NCI-H187 treated with DMSO at 0.1 percent for 48 hours (cell line): ENCODE results near the gene ERMP1.
"Not testable (repeated sequence)": the region's sequence is repeated elsewhere in the genome, so short reads cannot be mapped to it uniquely, and the experiment has no call there.

ENCODE experiments used
- DNase-seq: peaks from one replicate; lab custom pipeline; 2025; lab: John Stamatoyannopoulos, UW

Gene ERMP1

GRCh38 chr9:5832538-5833529, at the start of gene ERMP1:
ERMP1 (minus strand) TSS chr9:5833117; CDS start chr9:5833027, 90 bp downstream.
- DNase-seq: peak; percentile 32

DNA sequence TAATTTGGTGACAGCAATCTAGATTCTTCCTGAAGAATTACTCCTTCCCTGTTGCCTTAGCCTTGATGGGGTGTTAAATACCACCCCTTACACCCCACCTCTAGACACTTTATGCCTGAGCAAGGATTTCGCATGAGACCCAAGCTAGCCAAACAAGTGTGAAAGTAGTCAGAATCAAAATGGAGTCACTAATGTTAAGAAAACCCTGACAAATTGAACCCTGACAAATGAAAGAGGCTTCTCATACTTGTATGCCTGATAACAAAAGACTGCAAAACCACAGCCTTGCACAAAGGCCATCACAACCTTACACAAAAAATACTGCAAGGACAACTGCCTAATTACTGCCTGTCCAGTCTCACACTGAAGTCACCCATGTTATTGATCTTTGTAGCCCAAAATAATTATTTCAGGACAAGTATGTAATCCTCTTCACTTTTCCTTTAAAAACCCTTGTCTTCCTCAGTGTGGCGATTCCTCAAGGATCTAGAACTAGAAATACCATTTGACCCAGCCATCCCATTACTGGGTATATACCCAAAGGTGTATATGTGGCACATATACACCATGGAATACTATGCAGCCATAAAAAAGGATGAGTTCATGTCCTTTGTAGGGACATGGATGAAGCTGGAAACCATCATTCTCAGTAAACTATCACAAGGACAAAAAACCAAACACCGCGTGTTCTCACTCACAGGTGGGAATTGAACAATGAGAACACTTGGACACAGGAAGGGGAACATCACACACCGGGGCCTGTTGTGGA, 49.5 kb upstream of the ERMP1 start:
- not testable (repeated sequence) for DNase-seq

DNA sequence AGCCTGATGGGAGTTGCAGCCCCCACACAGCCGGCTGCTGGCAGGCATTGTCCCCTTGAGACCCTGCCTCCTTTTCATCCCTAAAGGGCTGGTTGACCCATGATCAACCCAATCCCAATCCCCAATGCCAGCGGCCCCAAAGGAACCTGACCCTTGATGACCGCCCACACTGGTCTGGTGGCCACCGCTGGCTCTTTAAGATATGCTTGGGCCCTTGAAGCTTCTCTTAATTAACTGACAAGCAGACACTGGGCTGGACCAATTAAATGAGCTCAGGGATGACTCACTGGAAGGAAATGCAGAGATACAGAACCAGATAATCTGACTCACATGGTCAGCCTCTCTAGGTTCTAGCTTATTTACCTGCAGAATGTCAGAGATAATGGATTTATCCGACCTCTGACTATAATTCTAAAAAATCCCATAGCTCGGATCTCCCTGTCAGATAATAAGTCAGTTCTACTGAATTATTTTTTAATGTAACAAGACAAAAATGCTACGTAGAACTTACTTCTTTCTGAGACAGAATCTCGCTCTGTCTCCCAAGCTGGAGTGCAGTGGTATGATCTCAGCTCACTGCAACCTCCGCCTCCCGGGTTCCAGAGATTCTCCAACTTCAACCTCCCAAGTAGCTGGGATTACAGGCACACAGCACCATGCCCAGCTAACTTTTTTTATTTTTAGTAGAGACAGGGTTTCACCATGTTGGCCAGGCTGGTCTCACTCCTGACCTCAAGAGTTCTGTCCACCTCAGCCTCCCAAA, 46.7 kb upstream of the ERMP1 start:
- no peak for DNase-seq

DNA sequence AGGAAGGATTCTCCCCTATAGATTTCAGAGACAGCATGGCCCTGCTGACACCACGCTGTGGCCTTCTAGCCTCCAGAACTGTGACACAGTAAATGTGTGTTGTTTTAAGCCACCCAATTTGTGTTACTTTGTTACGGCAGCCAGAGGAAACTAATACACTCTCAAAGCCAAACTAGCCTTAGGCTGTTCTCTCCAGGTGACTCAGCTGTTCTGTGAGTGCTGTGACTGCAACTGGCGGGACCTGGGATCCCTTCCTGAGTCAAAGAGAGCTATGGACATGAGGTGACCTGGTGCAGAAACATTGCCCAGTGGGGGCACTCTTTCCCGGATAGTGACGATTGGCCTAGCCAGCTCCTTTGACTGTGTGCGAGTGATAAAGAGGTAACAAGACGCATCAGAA, 43.8 kb upstream of the ERMP1 start:
- no peak for DNase-seq

GRCh38 chr9:5876026-5876425, 43.1 kb upstream of the ERMP1 start:
- DNase-seq: no peak

- no peak for DNase-seq
These were observed 41.1 kb upstream of the ERMP1 start for GRCh38 chr9:5874048-5874447.

DNA sequence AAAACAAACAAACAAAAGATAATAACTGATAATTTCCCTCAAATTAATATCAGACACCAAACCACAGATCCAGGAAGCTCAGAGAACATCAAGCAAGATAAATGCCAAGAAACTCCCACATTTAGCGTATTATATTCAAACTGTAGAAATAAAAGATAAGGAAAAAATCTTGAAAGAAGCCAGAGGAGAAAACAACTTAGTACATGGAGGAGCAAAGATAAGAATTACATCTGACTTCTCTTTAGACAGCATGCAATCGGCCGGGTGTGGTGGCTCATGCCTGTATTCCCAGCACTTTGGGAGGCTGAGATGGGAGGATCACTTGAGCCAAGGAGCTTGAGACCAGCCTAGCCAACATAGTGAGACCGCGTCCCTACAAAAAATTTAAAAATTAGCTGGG, 40.5 kb upstream of the ERMP1 start:
- no peak for DNase-seq

- no peak for DNase-seq
These were observed 39.6 kb upstream of the ERMP1 start for GRCh38 chr9:5872511-5872910.

- DNase-seq: no peak
These were observed 38.9 kb upstream of the ERMP1 start for GRCh38 chr9:5871785-5872184.

DNA sequence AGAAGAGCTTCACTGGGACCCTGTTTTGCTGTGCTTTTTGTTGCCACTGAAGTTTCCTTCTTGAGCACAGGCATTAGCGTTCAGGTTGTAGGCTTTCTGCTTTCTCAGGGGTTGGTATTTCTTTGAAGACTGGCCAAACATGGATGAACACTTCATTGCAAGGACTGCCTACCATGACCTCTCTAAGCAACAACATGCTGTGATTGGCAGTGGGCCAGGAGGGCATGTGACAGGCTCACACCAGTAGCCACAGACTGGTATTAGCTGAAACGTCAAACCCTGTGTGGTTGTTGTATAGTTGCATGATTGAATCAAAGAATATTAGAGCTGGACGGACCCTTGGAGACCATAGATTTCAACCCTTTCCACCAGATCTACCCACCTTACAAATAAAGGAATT, 37.8 kb upstream of the ERMP1 start:
- no peak for DNase-seq

DNA sequence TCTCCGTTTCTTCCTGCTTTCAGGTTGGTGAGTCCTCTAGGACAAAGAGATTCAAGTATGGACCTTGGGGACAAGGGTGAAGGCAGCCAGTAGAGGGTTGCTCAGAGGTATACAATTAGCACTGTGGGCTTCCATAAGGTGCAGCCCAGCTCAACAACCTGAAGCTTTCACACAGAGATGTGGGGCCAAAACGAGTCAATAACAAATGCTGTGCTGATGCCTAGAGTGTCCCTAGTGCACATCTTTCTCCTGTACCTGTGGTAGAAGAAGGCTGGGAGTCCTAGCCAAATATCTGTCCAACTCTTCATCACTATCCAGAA, 37.1 kb upstream of the ERMP1 start:
- DNase-seq: no peak

DNA sequence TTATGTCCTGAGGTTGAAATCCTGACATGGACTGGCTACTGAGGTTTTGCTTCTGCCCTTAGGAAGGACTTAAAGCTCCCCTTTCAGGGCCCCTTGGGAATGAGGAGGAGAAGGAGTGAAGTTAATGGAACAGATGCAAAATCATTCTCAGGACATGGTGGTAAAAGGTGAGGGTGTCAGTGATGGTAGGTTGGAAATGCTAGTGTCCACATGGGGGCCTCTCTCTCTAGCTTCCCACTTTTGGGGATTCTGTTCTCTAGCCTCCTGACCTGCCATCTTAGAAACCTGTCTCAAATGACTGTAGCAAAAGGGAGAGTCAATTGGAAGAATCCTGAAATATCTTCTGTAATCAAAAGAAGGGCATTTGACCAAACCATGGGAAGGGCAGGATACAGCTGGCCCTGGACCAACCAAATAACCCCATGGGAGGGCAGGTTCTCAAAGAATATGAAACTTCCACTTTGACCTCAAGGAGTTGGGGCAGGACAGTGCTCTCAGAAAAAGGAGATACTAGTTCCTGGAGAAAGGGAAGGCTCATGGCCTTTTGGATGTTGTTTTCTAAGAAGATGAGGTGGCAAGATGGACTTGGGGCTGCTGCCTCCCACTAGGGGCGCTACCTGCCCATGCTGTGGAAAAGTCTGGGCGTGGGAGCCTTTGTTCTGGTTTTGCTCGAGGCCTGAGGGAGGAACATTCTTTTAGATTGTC, 36.5 kb upstream of the ERMP1 start:
- no peak for DNase-seq

DNA sequence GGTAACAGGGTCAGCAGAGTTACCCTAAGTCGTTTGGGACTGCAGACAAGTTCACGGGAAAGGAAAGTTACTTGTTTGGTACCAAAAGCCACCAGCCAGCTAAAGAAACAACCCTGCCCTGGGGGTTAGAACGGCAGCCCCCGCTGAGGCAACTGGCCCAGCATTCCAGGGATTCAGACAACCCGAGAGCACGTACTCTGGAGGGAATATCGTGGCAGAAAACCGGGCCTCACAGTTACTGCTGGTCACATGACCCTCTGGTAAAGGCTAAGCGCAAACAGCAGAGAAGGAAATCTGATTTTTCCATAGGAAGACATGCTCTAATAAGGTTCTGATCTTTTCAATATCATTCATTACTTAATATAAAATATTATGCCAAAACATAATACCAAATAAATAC, 35.3 kb upstream of the ERMP1 start:
- DNase-seq: no peak

DNA sequence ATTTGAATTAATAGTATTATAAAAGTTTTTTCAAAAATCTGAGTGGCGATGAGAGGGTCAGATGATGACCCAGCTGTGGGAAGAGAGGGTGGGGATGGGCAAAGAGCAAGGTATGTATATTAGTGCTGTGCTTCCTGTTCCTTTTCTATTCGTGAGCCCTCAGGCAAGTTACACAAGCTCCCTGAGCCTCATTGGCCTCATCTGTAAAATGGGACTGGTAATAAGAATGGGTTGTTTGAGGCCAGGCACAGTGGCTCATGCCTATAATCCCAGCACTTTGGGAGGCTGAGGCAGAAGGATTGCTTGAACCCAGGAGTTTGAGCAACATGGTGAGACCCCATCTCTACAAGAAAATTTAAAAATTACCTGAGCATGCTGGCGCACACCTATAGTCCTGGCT, 33.8 kb upstream of the ERMP1 start:
- no peak for DNase-seq

DNA sequence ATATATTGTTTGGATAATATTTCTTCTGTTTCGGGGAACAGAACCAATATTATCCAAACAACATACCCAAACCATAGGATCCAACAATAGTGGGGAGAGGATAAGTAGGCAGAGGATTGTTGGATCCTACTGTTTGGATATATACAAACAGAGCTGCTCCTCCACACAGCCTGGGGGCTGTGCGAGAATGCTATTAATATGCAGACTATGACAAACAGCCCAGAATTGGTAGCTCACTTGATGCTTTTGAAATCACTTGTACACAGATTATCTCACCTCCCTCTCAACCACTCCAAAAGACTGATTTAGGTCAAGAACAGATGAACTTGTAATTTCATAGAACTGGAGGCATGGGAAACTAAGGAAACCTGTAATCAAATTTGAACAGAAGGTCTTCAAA, 33.4 kb upstream of the ERMP1 start:
- DNase-seq: no peak

DNA sequence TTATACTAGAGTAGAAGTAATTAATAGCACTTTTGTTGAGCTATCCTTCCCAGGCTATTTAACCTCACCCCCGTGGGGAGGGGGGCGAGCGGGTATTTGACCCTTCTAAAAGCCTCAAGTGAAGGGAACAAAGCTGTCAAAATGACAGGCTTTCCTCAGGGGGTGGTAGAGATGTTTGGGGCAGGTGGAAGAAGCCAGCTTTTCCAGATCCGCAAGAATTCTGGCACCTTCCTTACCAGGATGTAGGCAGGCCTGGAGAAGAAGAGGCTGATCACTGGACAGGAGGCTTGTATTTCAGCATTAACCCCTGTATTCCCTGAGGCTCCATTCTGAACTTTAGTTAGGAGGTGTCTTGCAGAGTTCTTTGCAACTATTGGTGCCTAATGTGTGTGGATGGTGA, 31.5 kb upstream of the ERMP1 start:
- no peak for DNase-seq

DNA sequence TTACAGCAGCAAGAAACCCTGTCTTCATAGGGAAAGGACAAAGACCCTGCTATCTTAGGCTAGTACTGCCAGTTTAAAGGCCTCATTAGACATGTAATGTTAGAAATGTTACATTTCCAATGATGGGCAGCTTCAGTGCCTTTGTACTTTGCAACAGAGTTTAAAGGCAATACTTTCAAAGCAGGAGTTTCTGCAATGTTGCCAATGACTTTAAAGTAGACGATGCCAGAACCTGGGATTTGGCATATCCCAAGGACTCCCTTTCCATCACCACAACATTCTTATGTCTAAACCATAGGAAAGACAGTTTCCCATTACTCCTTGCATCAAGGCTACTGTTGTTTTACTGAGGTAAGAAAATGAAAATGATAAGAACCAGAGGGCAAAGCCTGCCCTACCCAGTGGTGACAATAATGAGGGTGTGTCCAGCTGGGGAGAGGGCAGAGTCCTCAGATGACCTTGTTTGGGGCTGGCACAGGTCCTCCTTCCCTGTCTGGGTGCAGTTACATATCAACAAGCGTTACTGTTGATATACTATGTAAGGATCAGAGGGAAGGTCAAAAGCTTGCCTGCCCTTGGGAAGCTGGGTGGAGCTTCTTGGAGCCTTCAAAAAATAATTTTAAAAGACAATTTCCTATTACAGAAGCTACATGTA, 30.3 kb upstream of the ERMP1 start:
- no peak for DNase-seq

- no peak for DNase-seq
These were observed 25.9 kb upstream of the ERMP1 start for GRCh38 chr9:5858833-5859232.

DNA sequence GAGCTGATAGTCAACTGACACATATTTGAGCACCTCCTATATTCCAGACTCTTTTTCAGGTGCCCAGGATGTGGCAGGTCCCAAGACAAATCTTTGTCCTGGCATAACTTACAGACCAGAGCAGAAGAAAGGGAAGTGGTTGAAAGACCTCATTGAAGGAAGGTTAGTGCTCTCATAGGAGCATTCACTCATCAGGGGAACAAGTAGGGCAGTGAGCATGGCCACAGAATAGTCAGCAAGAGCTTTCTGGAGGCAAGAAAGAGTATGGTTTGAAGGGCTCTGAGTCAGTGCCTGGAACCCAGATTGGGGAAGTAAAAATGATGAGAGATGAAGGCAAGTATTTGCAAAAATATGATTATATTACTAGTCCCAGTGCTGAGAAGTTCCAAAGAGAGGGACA, 25.0 kb upstream of the ERMP1 start:
- DNase-seq: no peak

DNA sequence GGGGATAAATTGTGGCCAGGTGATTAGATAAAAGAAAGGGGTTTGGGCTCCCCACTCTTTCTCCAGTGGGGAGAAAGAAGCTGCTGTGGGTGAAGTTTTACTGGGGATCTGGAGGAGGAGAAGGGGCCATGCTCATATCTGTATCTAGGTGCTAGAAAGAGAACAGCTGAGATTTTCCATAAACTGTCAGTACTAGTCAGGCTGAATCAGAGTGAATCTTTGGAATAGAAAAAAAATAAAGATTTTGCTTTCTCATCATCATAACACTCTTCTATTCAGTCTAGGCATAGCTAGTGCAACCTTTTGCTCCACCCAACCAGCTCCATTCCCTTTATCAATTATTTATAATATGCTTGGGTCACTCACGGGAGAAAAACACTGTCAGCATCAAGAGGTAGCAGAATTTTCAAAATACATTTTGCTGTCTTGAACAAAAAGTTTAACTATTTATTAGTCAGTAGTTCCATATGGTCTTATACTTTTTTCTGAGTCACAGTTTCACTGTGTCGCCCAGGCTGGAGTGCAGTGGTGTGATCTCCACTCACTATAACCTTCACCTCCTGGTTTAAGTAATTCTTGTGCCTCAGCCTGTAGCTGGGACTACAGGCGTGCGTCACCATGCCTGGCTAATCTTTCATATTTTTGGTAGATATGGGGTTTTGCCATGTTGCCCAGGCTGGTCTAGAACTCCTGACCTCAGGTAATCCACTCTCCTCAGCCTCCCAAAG, 21.3 kb upstream of the ERMP1 start:
- no peak for DNase-seq

GRCh38 chr9:5853617-5854016, 20.7 kb upstream of the ERMP1 start:
- no peak for DNase-seq
